A549 (cell line): ENCODE results near the gene HOXB5.

Source experiments
- CTCF ChIP-seq: fragments of >200 bp; sonication (Bioruptor Twin); formaldehyde crosslinking; IDR thresholded peaks from 3 replicates; pipeline ENCODE4 v1.5.1; 2016
- EP300 ChIP-seq, 2 experiments: fragments of >200 bp; sonication (Bioruptor Twin); formaldehyde crosslinking; IDR thresholded peaks; 2 replicates in 1 of 2; 3 replicates in 1 of 2; pipeline ENCODE4 v1.6.1; 2016 to 2017
- ESRRA ChIP-seq: fragments of 150-350 bp; IDR thresholded peaks from 2 replicates; pipeline ENCODE4 v1.6.1; 2014; ENCODE audit warnings: mild to moderate bottlenecking, low read length, borderline replicate concordance
- JUN ChIP-seq, 2 experiments: fragments of >200 bp; sonication (Bioruptor Twin); formaldehyde crosslinking; IDR thresholded peaks; 2 replicates in 1 of 2; 3 replicates in 1 of 2; pipeline ENCODE4 v1.6.1; 2016 to 2017
- REST ChIP-seq: fragments of 200-600 bp; sonication (generic); IDR thresholded peaks from 2 replicates; pipeline ENCODE4 v1.6.1; 2016; ENCODE audit warnings: antibody characterized with exemption, mild to moderate bottlenecking, moderate library complexity
- RNF2 ChIP-seq: fragments of 200-600 bp; sonication (generic); IDR thresholded peaks from 2 replicates; pipeline ENCODE4 v1.6.1; 2016; ENCODE audit warnings: low read depth, mild to moderate bottlenecking, antibody characterized with exemption, moderate library complexity, borderline replicate concordance

GRCh38 chr17:48574505-48575065 is 19.0 kb downstream of the HOXB5 start:
- no peak for TF ChIP-seq ESRRA
- no peak for TF ChIP-seq JUN (IDR thresholded peaks at IDR 0.05)
- TF ChIP-seq CTCF, result no peak
- no peak for TF ChIP-seq EP300 (IDR thresholded peaks at IDR 0.05)
- TF ChIP-seq RNF2, result no peak
- no peak for TF ChIP-seq REST
